ENCODE data around the gene TTBK2.
"Not testable (repeated sequence)": the region's sequence is repeated elsewhere in the genome, so short reads cannot be mapped to it uniquely, and the experiment has no call there.

The TTBK2 gene

DNA sequence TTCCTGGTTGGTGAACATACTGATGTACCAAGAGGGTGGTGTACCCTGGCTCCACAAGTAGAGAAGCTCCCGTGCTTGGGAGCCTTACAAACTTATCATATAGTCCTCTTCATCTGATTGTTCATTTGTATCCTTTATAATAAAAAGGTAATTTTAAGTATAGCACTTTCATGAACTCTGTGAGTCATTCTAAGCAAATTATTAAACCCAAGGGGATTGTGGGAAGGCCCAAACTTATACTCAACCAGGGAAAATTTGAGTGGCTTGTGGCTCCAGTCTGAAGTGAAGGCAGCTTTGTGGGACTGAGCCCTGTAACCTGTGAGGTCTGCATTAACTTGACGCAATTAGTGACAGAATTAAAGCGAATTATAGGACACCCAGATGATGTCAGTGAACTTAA lies 29.0 kb downstream of the TTBK2 start:
- TF ChIP-seq EZH2 (IDR thresholded peaks at IDR 0.05; ENCODE audit: borderline replicate concordance, low read length): no peak
- TF ChIP-seq, protein P1, sequence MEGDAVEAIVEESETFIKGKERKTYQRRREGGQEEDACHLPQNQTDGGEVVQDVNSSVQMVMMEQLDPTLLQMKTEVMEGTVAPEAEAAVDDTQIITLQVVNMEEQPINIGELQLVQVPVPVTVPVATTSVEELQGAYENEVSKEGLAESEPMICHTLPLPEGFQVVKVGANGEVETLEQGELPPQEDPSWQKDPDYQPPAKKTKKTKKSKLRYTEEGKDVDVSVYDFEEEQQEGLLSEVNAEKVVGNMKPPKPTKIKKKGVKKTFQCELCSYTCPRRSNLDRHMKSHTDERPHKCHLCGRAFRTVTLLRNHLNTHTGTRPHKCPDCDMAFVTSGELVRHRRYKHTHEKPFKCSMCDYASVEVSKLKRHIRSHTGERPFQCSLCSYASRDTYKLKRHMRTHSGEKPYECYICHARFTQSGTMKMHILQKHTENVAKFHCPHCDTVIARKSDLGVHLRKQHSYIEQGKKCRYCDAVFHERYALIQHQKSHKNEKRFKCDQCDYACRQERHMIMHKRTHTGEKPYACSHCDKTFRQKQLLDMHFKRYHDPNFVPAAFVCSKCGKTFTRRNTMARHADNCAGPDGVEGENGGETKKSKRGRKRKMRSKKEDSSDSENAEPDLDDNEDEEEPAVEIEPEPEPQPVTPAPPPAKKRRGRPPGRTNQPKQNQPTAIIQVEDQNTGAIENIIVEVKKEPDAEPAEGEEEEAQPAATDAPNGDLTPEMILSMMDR (IDR thresholded peaks at IDR 0.05; ENCODE audit: low read length): no peak
- no peaks in the 10 kb centered on the region for H3K27me3 ChIP-seq (ENCODE audit: insufficient read depth, low read length)
- H3K4me1 ChIP-seq (ENCODE audit: insufficient read depth, low read length, severe bottlenecking): no peaks in the 10 kb centered on the region
- peaks cover 8% of the 10 kb centered on the region; the same call in 1 of the 2 replicates for H3K36me3 ChIP-seq (ENCODE audit: insufficient read depth, low read length)
- peaks cover 7% of the 10 kb centered on the region; the same call in 1 of the 2 replicates for H3K9me3 ChIP-seq (ENCODE audit: low read length)
- H2AFZ ChIP-seq (ENCODE audit: low read length): no peak overlapping the region
- no peak overlapping the region for H3K9ac ChIP-seq (ENCODE audit: low read length)
- H4K20me1 ChIP-seq (ENCODE audit: insufficient read depth, low read length): no peaks in the 10 kb centered on the region
- H3K79me2 ChIP-seq (ENCODE audit: insufficient read depth, low read length): peaks cover 6% of the 10 kb centered on the region; the same call in 1 of the 2 replicates
- no peaks in the 10 kb centered on the region for H3K9me2 ChIP-seq (ENCODE audit: low read depth, low read length)
- no peak overlapping the region for H3K27ac ChIP-seq (ENCODE audit: low read depth, low read length, poor library complexity, severe bottlenecking)
- H3F3A ChIP-seq (ENCODE audit: insufficient read depth, low read length): no peaks in the 10 kb centered on the region
- H3K4me3 ChIP-seq (ENCODE audit: low read depth, low read length, poor library complexity, severe bottlenecking): no peak overlapping the region
- no peak overlapping the region for H3K4me2 ChIP-seq (ENCODE audit: low read length)

DNA sequence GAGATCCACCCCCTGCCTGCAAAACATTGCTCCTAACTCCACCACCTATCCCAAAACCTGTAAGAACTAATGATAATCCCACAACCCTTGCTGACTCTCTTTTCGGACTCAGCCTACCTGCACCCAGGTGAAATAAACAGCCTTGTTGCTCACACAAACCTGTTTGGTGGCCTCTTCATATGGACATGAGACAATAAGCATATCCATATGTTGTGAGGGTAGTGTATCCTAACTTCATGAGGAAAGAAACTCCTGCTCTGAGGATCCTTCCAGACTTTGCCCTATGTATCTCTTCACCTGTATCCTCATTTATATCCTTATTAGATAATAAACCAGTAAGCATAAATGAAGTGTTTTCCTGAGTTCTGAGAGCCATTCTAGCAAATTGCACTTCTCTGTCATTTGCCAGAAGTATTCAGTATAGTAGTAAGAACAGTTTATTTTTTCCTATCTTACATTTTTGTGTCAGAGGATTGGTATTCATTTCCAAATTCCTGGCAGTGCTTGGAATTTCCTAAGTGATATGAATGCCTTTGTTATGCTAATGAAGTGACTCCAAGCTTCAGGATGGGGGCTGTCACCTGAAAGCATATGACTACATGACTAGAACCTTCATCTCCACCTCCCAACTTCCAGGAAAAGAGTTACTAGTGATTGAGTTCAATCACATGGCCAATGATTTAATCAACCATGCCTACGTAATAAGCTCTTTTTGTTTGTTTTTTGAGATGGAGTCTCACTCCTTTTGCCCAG lies 30.2 kb downstream of the TTBK2 start:
- H2AFZ ChIP-seq (ENCODE audit: low read length): no peak overlapping the region
- H3K27ac ChIP-seq (ENCODE audit: low read depth, low read length, poor library complexity, severe bottlenecking): no peak overlapping the region
- H3K9me2 ChIP-seq (ENCODE audit: low read depth, low read length): no peaks in the 10 kb centered on the region
- no peak overlapping the region for H3K4me2 ChIP-seq (ENCODE audit: low read length)
- no peak overlapping the region for H3K4me3 ChIP-seq (ENCODE audit: low read depth, low read length, poor library complexity, severe bottlenecking)
- H3K9ac ChIP-seq (ENCODE audit: low read length): no peak overlapping the region
- H3F3A ChIP-seq (ENCODE audit: insufficient read depth, low read length): no peaks in the 10 kb centered on the region
- H3K79me2 ChIP-seq (ENCODE audit: insufficient read depth, low read length): peaks cover 6% of the 10 kb centered on the region; the same call in 1 of the 2 replicates
- TF ChIP-seq, protein P1 (IDR thresholded peaks at IDR 0.05; ENCODE audit: low read length): no peak
- TF ChIP-seq EZH2 (IDR thresholded peaks at IDR 0.05; ENCODE audit: borderline replicate concordance, low read length): no peak
- H3K4me1 ChIP-seq (ENCODE audit: insufficient read depth, low read length, severe bottlenecking): no peaks in the 10 kb centered on the region
- H3K27me3 ChIP-seq (ENCODE audit: insufficient read depth, low read length): no peaks in the 10 kb centered on the region
- H3K36me3 ChIP-seq (ENCODE audit: insufficient read depth, low read length): peaks cover 8% of the 10 kb centered on the region; the same call in 1 of the 2 replicates
- H4K20me1 ChIP-seq (ENCODE audit: insufficient read depth, low read length): no peaks in the 10 kb centered on the region
- peaks cover 7% of the 10 kb centered on the region; the same call in 1 of the 2 replicates for H3K9me3 ChIP-seq (ENCODE audit: low read length)

DNA sequence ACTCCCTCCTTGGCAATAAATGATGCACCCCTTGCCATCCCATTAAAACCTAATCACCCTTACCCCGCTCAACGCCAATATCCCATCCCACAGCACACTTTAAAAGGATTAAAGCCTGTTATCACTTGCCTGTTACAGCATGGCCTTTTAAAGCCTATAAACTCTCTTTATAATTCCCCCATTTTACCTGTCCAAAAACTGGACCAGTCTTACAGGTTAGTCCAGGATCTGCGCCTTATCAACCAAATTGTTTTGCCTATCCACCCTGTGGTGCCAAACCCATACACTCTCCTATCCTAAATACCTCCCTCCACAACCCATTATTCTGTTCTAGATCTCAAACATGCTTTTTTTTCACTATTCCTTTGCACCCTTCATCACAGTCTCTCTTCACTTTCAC lies 33.2 kb downstream of the TTBK2 start:
- not testable (repeated sequence) for H3F3A ChIP-seq (ENCODE audit: insufficient read depth, low read length); H3K9me2 ChIP-seq (ENCODE audit: low read depth, low read length); H3K36me3 ChIP-seq (ENCODE audit: insufficient read depth, low read length); H4K20me1 ChIP-seq (ENCODE audit: insufficient read depth, low read length); H3K4me3 ChIP-seq (ENCODE audit: low read depth, low read length, poor library complexity, severe bottlenecking); H3K9me3 ChIP-seq (ENCODE audit: low read length); H3K27ac ChIP-seq (ENCODE audit: low read depth, low read length, poor library complexity, severe bottlenecking); H3K27me3 ChIP-seq (ENCODE audit: insufficient read depth, low read length); H3K4me1 ChIP-seq (ENCODE audit: insufficient read depth, low read length, severe bottlenecking); H3K79me2 ChIP-seq (ENCODE audit: insufficient read depth, low read length); H3K9ac ChIP-seq (ENCODE audit: low read length); H2AFZ ChIP-seq (ENCODE audit: low read length); H3K4me2 ChIP-seq (ENCODE audit: low read length)

DNA sequence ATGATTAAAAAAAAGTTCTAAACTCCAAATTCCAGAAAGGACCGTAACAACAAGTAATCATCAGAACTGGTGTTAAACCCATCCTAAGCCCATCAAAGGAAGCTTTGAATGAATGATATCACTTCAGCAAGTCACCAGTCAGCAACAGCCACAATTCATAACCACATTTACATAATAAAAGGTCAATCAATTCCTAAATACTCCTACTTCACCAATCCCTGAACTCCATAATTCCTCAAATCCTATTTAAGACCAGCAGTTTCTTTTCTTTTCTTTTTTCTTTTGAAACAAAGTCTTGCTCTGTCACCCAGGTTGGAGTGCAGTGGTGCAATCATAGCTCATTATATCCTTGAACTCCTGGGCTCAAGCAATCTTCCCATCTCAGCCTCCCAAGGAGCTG lies 40.5 kb downstream of the TTBK2 start:
- Histone ChIP-seq H3K4me3 (ENCODE audit: low read depth, low read length, poor library complexity, severe bottlenecking) (no peak overlapping the region), H3K27ac (ENCODE audit: low read depth, low read length, poor library complexity, severe bottlenecking) (no peak overlapping the region), H3K9ac (ENCODE audit: low read length) (no peak overlapping the region), H3K9me3 (ENCODE audit: low read length) (peaks cover 6% of the 10 kb centered on the region; the same call in 1 of the 2 replicates), H3K4me1 (ENCODE audit: insufficient read depth, low read length, severe bottlenecking) (no peaks in the 10 kb centered on the region), H4K20me1 (ENCODE audit: insufficient read depth, low read length) (no peaks in the 10 kb centered on the region), H3K9me2 (ENCODE audit: low read depth, low read length) (no peaks in the 10 kb centered on the region), H3K27me3 (ENCODE audit: insufficient read depth, low read length) (no peaks in the 10 kb centered on the region), H3F3A (ENCODE audit: insufficient read depth, low read length) (no peaks in the 10 kb centered on the region), H3K79me2 (ENCODE audit: insufficient read depth, low read length) (no peaks in the 10 kb centered on the region), H3K36me3 (ENCODE audit: insufficient read depth, low read length) (no peaks in the 10 kb centered on the region), H2AFZ (ENCODE audit: low read length) (no peak overlapping the region), H3K4me2 (ENCODE audit: low read length) (no peak overlapping the region)
- TF ChIP-seq, protein P1 (IDR thresholded peaks at IDR 0.05; ENCODE audit: low read length): no peak
- no peak for TF ChIP-seq EZH2 (IDR thresholded peaks at IDR 0.05; ENCODE audit: borderline replicate concordance, low read length)
